ENCODE measurements around the gene DNER. TPM values are rescaled to one million over a fixed set of nuclear protein-coding genes. Genes with fewer than 3 reads are reported as not detected.

Gene DNER
- total and polyA plus RNA-seq, 10 of the 15 experiments (the other 5 are each of a cell fraction or from before 2014, with no cell fraction given), result 0.04 to 0.08 (median 0.07) TPM; not detected in 7

DNA sequence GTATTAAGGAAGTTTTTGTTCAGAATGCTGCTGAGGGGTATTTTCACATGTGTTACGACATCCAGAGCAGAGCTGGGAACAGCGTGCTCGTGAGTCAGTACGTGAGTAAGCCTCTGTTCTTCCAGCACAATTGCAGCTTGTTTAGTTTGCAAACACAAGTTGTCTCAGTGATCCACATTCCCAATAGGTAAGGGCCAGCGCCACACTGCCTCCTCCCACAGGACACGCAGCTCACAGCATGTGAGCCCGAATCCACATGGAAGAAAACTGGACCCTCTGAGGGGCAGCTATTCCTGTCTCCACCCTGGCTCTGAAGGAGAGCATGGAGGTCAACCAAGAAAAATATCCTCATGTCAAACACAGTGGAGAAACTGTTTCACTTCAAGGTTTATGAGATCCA is 269.3 kb downstream of the DNER start (continued):
- TF ChIP-seq, protein P1, sequence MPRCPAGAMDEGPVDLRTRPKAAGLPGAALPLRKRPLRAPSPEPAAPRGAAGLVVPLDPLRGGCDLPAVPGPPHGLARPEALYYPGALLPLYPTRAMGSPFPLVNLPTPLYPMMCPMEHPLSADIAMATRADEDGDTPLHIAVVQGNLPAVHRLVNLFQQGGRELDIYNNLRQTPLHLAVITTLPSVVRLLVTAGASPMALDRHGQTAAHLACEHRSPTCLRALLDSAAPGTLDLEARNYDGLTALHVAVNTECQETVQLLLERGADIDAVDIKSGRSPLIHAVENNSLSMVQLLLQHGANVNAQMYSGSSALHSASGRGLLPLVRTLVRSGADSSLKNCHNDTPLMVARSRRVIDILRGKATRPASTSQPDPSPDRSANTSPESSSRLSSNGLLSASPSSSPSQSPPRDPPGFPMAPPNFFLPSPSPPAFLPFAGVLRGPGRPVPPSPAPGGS (IDR thresholded peaks at IDR 0.05; ENCODE audit: borderline replicate concordance, insufficient read depth, low read depth, low read length, poor library complexity, severe bottlenecking), result no peak
- no peak for TF ChIP-seq SMARCA5 (IDR thresholded peaks at IDR 0.05)
- no peak for TF ChIP-seq CBFB (IDR thresholded peaks at IDR 0.05; ENCODE audit: low read depth)
- no peak for TF ChIP-seq POLR2AphosphoS5 (IDR thresholded peaks at IDR 0.05; ENCODE audit: low read length)

DNA sequence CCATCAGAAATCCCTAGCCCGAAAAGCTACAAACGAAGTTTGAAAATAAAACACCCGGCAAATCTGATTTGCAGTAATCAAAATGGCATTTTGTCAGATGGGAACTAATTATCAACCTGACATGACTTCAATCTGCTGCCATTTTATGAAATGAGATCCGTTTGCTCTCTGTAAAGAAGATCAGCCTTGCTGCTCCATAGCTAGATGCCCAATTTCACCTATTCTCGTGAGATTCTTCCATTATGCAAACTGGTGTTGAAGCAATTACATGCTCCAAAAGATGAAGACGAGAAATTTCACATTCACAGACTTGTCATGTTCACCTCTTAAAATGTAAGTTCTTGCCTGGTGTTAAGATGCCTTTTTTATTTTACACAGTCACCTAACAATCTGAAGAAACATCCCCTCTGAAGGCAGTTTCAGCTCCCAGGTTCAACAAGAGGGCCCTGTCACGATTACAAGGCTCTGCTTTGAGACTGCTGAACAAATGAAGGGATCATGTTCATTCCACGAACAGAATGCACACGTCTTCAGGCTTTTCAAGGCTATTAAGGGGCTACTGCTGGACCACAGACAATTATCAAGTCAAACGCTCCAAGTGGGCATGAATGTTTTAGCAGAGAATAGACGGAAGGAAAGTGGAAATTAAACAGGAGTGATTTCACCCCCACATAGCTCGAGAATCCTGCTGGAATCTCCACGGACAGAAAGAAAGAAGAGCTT is 270.6 kb downstream of the DNER start:
- ChIA-PET POLR2A (no interaction called here), RAD21 (ENCODE audit: unreplicated experiment) (no interaction called here), SMC1A (ENCODE audit: uncharacterized antibody, unreplicated experiment) (no interaction called here), CTCF (no interaction called here)
- no peaks in the 10 kb centered on the region for H3K9me3 ChIP-seq (replicated peaks; ENCODE audit: control insufficient read depth, insufficient read depth, low read length)
- H4K20me1 ChIP-seq (ENCODE audit: control insufficient read depth, insufficient read depth), result no peaks in the 10 kb centered on the region
- no peak overlapping the region for H3K4me3 ChIP-seq
- no peak for DNase-seq (ENCODE audit: low read depth, low spot score)
- WGBS (ENCODE audit: insufficient coverage, insufficient replicate concordance, low lambda C conversion rate, missing lambda C conversion rate), result 20% methylated on average over 13 of the region's 13 CpGs
- H3K79me2 ChIP-seq (ENCODE audit: control insufficient read depth, insufficient read depth, low read length), result no peaks in the 10 kb centered on the region
- peaks cover 0 to 3% of the 10 kb centered on the region in 2 experiments; a peak in 1 of 4 replicates for H3K27me3 ChIP-seq (replicated peaks in 1 of 2; ENCODE audit: control insufficient read depth in 2 of 2, insufficient read depth in 2 of 2, low read length in 1 of 2)
- TF ChIP-seq, protein P2, sequence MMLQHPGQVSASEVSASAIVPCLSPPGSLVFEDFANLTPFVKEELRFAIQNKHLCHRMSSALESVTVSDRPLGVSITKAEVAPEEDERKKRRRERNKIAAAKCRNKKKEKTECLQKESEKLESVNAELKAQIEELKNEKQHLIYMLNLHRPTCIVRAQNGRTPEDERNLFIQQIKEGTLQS (IDR thresholded peaks at IDR 0.05; ENCODE audit: borderline replicate concordance, extremely low read depth, low read depth, low read length), result no peak
- TF ChIP-seq MTA2 (IDR thresholded peaks at IDR 0.05; ENCODE audit: low read depth) (no peak), NFYB (IDR thresholded peaks at IDR 0.05; ENCODE audit: insufficient read depth, low read depth, low read length) (no peak), EZH2 (IDR thresholded peaks at IDR 0.05; ENCODE audit: borderline replicate concordance, control insufficient read depth, low read depth, low read length) (no peak), SMAD5 (IDR thresholded peaks at IDR 0.05; ENCODE audit: low read depth) (no peak), PML (IDR thresholded peaks at IDR 0.05; ENCODE audit: low read length) (no peak), TCF12 (IDR thresholded peaks at IDR 0.05; ENCODE audit: low read depth, low read length) (no peak), ZNF274 (IDR thresholded peaks at IDR 0.05; ENCODE audit: insufficient read depth, insufficient read length) (no peak), RELA (IDR thresholded peaks at IDR 0.05; ENCODE audit: borderline replicate concordance, partially characterized antibody) (no peak), BCL11A (IDR thresholded peaks at IDR 0.05; ENCODE audit: low read depth, low read length) (no peak), SRF (IDR thresholded peaks at IDR 0.05; ENCODE audit: low read depth in 2 of 2, low read length in 2 of 2) (no peak), HCFC1 (IDR thresholded peaks at IDR 0.05; ENCODE audit: low read length) (no peak)
- TF ChIP-seq, protein P3, sequence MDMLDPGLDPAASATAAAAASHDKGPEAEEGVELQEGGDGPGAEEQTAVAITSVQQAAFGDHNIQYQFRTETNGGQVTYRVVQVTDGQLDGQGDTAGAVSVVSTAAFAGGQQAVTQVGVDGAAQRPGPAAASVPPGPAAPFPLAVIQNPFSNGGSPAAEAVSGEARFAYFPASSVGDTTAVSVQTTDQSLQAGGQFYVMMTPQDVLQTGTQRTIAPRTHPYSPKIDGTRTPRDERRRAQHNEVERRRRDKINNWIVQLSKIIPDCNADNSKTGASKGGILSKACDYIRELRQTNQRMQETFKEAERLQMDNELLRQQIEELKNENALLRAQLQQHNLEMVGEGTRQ (IDR thresholded peaks at IDR 0.05; ENCODE audit: borderline replicate concordance, low read depth, low read length), result no peak
- TF ChIP-seq, protein P4, sequence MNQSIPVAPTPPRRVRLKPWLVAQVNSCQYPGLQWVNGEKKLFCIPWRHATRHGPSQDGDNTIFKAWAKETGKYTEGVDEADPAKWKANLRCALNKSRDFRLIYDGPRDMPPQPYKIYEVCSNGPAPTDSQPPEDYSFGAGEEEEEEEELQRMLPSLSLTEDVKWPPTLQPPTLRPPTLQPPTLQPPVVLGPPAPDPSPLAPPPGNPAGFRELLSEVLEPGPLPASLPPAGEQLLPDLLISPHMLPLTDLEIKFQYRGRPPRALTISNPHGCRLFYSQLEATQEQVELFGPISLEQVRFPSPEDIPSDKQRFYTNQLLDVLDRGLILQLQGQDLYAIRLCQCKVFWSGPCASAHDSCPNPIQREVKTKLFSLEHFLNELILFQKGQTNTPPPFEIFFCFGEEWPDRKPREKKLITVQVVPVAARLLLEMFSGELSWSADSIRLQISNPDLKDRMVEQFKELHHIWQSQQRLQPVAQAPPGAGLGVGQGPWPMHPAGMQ (IDR thresholded peaks at IDR 0.05; ENCODE audit: borderline replicate concordance), result no peak
- TF ChIP-seq, protein P5, sequence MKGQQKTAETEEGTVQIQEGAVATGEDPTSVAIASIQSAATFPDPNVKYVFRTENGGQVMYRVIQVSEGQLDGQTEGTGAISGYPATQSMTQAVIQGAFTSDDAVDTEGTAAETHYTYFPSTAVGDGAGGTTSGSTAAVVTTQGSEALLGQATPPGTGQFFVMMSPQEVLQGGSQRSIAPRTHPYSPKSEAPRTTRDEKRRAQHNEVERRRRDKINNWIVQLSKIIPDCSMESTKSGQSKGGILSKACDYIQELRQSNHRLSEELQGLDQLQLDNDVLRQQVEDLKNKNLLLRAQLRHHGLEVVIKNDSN (IDR thresholded peaks at IDR 0.05; ENCODE audit: borderline replicate concordance, extremely low read length, insufficient read depth, low read depth, low read length), result no peak
- FAIRE-seq, result no peak
- BruUV-seq (replicated peaks), result no TSS peak
- no peak overlapping the region for H2AFZ ChIP-seq (ENCODE audit: control insufficient read depth, low read depth, low read length)
- H3K4me2 ChIP-seq (ENCODE audit: control insufficient read depth, insufficient read depth), result no peak overlapping the region
- intact Hi-C loops (cut with micrococcal nuclease; ENCODE audit: unreplicated experiment) (no loop called here), in situ Hi-C loops (cut with MboI) (no loop called here)
- ATAC-seq, result no peak
- H3K4me1 ChIP-seq (ENCODE audit: control insufficient read depth, insufficient read depth, low read length), result no peaks in the 10 kb centered on the region
- H3K9ac ChIP-seq (ENCODE audit: control insufficient read depth, insufficient read depth, low read length), result no peak overlapping the region
- H3K36me3 ChIP-seq (ENCODE audit: control insufficient read depth in 2 of 2, insufficient read depth in 2 of 2, low read length in 1 of 2), result no peaks in the 10 kb centered on the region
- no peak overlapping the region for H3K27ac ChIP-seq (ENCODE audit: control insufficient read depth, insufficient read depth)
